Measurements from ENCODE around the gene HOXD10. TPM values are rescaled to one million over a fixed set of nuclear protein-coding genes. Genes with fewer than 3 reads are reported as not detected.

Gene HOXD10
- total and polyA plus RNA-seq, 2 experiments from 2014 or later: not detected

GRCh38 chr2:176103194-176103593 lies 13.4 kb upstream of the HOXD10 start:
- no peaks in the 10 kb centered on the region for H3K36me3 ChIP-seq
- no peak for DNase-seq (ENCODE audit: low read depth in 1 of 2, low spot score in 1 of 2)
- no peaks in the 10 kb centered on the region for H3K9me3 ChIP-seq (ENCODE audit: low read depth)
- no peak overlapping the region for H3K27ac ChIP-seq
- no peak for TF ChIP-seq CTCF (IDR thresholded peaks at IDR 0.05; ENCODE audit: low read depth, low read length)
- no peak overlapping the region for H3K4me3 ChIP-seq
- peaks cover 5% of the 10 kb centered on the region for H3K4me1 ChIP-seq (ENCODE audit: low read depth)
- H3K27me3 ChIP-seq: peaks cover 99% of the 10 kb centered on the region

- H3K4me1 ChIP-seq (ENCODE audit: low read depth): peaks cover 5% of the 10 kb centered on the region
- H3K27ac ChIP-seq: no peak overlapping the region
- no peak overlapping the region for H3K4me3 ChIP-seq
- DNase-seq (ENCODE audit: low read depth in 1 of 2, low spot score in 1 of 2): no peak
- H3K36me3 ChIP-seq: no peaks in the 10 kb centered on the region
- no peaks in the 10 kb centered on the region for H3K9me3 ChIP-seq (ENCODE audit: low read depth)
- TF ChIP-seq CTCF (IDR thresholded peaks at IDR 0.05; ENCODE audit: low read depth, low read length): no peak
- H3K27me3 ChIP-seq: peaks cover 99% of the 10 kb centered on the region
Measured at GRCh38 chr2:176103742-176104315, 12.7 kb upstream of the HOXD10 start.

- H3K27ac ChIP-seq: no peak overlapping the region
- H3K9me3 ChIP-seq (ENCODE audit: low read depth): no peaks in the 10 kb centered on the region
- H3K27me3 ChIP-seq: peaks cover 99% of the 10 kb centered on the region
- no peaks in the 10 kb centered on the region for H3K36me3 ChIP-seq
- peak in 1 of 2 donors; percentile 44 for DNase-seq (ENCODE audit: low read depth in 1 of 2, low spot score in 1 of 2)
- TF ChIP-seq CTCF (IDR thresholded peaks at IDR 0.05; ENCODE audit: low read depth, low read length): no peak
- H3K4me3 ChIP-seq: no peak overlapping the region
- peaks cover 5% of the 10 kb centered on the region for H3K4me1 ChIP-seq (ENCODE audit: low read depth)
Measured at GRCh38 chr2:176104316-176105077, 12.1 kb upstream of the HOXD10 start.

- Histone ChIP-seq H3K9me3 (ENCODE audit: low read depth) (no peaks in the 10 kb centered on the region), H3K4me1 (ENCODE audit: low read depth) (peaks cover 5% of the 10 kb centered on the region), H3K4me3 (no peak overlapping the region), H3K27ac (no peak overlapping the region), H3K36me3 (no peaks in the 10 kb centered on the region), H3K27me3 (peaks cover 99% of the 10 kb centered on the region)
- TF ChIP-seq CTCF (IDR thresholded peaks at IDR 0.05; ENCODE audit: low read depth, low read length): no peak
- DNase-seq (ENCODE audit: low read depth in 1 of 2, low spot score in 1 of 2): no peak
Measured at GRCh38 chr2:176105078-176105729, 11.4 kb upstream of the HOXD10 start.

GRCh38 chr2:176105730-176106580 lies 10.6 kb upstream of the HOXD10 start:
- DNase-seq (ENCODE audit: low read depth in 1 of 2, low spot score in 1 of 2): no peak
- Histone ChIP-seq H3K27me3 (peaks cover 99% of the 10 kb centered on the region), H3K36me3 (no peaks in the 10 kb centered on the region), H3K9me3 (ENCODE audit: low read depth) (no peaks in the 10 kb centered on the region), H3K4me3 (no peak overlapping the region), H3K27ac (no peak overlapping the region), H3K4me1 (ENCODE audit: low read depth) (peaks cover 5% of the 10 kb centered on the region)
- no peak for TF ChIP-seq CTCF (IDR thresholded peaks at IDR 0.05; ENCODE audit: low read depth, low read length)
